ENCODE measurements around the gene FRZB. TPM values are rescaled to one million over a fixed set of nuclear protein-coding genes. Genes with fewer than 3 reads are reported as not detected.

The FRZB gene
- total RNA-seq = 0.32 and 0.43 TPM in 2 replicates

DNA sequence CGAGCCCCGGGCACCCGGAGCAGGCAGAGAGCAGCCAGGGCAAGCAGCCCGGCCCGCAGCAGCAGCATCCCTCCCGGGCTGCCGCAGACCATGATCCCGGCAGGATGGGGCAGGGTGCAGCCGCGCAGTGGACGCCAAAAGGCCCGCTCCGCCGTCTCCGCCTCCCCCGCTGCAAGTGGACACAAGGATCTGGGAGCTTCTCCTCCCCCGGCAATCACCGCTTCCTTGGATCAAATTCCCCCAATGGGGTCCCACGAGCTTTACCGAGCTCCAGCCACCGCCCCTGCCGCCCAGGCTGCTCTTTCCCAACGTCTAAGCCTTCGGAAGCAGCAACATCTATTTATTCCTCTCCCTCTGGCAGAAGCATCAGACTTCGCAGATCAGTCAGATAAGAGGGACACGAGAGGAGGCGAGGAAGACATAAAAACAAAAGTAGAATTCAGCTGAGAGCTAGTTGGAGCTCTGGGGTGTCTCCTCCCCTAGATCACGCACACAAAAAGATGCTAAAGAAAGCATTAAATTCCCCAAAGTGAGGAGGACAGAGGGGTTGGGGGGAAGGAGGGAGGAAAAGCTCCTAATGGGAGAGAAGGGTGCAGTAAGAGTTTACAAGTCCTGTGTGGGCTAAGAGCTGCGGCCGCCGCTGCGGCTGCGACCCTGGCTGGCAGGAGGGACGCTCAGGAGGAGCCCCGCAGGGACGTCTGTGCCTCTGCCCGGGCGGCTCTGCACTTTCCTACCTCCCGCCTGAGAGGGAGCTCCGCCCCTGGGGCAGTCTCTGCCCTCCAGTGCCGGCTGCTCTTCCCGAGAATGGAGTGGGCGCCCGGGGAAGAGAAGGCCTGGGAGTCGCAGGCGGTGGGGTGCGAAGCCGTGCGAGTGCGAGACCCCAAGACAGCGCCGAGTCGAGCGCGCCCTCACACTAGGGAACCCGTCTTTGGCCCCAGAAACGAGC lies at the start of gene FRZB:
Gene FRZB (minus strand): TSS at position 177 of the 946 bp plus-strand sequence. CDS start 85 bp downstream, at position 92.
- peak within 1 kb of the TSS; percentile 64 for H3K4me3 ChIP-seq (ENCODE audit: low read depth, low read length)
- DNase-seq (ENCODE audit: low read depth) = peak; percentile 88
- TF ChIP-seq, protein P1, sequence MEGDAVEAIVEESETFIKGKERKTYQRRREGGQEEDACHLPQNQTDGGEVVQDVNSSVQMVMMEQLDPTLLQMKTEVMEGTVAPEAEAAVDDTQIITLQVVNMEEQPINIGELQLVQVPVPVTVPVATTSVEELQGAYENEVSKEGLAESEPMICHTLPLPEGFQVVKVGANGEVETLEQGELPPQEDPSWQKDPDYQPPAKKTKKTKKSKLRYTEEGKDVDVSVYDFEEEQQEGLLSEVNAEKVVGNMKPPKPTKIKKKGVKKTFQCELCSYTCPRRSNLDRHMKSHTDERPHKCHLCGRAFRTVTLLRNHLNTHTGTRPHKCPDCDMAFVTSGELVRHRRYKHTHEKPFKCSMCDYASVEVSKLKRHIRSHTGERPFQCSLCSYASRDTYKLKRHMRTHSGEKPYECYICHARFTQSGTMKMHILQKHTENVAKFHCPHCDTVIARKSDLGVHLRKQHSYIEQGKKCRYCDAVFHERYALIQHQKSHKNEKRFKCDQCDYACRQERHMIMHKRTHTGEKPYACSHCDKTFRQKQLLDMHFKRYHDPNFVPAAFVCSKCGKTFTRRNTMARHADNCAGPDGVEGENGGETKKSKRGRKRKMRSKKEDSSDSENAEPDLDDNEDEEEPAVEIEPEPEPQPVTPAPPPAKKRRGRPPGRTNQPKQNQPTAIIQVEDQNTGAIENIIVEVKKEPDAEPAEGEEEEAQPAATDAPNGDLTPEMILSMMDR (IDR thresholded peaks at IDR 0.05; ENCODE audit: insufficient read depth, low read depth, low read length) = no peak

DNA sequence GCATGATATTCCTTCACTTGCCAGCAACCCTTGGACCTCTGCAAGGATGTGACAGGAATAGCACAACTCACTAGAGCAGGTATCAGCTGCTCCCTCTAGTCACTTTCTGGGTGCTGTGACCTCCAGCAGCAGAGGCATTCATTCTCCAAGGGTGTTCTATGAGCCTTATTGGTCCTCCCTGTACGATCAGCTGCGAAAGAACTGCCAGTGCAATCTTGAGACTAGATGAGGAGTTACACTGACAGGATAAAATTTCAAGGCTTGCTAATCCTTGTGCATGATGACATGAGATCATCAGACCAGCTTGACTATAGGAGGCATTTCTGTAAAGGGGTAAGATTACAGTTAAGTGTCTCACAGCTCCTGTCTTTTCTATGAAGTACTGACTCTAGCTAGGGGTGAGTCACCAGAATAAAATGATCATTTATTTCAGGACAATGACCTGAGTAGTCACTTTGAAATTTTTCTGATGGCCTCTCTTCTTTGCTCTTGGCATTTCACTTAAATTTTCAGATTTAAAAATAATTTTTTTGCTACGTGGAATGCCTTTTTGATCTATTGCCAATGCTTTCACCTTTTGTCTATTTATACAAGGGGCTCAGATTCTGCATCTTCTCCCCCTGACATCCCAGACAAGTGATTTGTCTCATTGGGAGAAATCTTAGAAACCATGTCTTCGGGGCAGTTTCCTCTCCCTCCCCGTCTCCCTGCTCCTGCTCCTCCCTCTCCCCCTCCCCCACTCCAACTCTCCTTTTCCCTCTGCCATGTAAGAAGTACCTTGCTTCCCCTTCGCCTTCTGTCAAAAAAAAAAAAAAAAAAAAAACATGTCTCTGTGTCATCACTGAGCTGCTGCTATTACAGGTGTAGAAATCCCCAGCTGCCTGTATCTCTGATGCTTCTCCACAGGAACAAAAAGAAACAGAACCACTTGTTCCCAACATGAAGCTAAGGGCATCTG lies 49.2 kb upstream of the FRZB start:
- no peak overlapping the region for H3K4me3 ChIP-seq (ENCODE audit: low read depth, low read length)
- TF ChIP-seq, protein P1 (IDR thresholded peaks at IDR 0.05; ENCODE audit: insufficient read depth, low read depth, low read length) = no peak
- DNase-seq (ENCODE audit: low read depth) = peak; percentile 71

- TF ChIP-seq, protein P1 (IDR thresholded peaks at IDR 0.05; ENCODE audit: insufficient read depth, low read depth, low read length) = no peak
- DNase-seq (ENCODE audit: low read depth) = no peak
- no peak overlapping the region for H3K4me3 ChIP-seq (ENCODE audit: low read depth, low read length)
Measured at GRCh38 chr2:182914852-182915251, 48.4 kb upstream of the FRZB start.

- no peak for DNase-seq (ENCODE audit: low read depth)
- TF ChIP-seq, protein P1 (IDR thresholded peaks at IDR 0.05; ENCODE audit: insufficient read depth, low read depth, low read length) = no peak
- no peak overlapping the region for H3K4me3 ChIP-seq (ENCODE audit: low read depth, low read length)
Measured at GRCh38 chr2:182913064-182913463, 46.6 kb upstream of the FRZB start.

DNA sequence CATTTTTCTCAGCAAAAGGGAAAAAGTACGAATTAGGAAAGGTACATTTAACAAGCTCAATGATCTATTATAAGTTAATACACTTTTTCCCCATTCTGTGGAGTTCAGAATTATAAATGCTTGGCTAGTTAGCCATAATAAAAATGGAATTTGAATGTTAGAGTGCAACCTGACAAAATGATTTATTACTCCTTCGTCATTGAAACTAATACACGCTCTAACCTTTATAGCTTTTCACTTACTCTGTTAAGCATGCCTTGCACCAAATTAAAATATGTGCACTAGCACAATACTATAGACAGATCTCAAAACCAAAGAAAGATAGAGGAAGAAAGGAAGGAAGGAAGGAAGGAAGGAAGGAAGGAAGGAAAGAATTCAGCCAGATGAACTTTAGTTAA lies 46.1 kb upstream of the FRZB start:
- TF ChIP-seq, protein P1 (IDR thresholded peaks at IDR 0.05; ENCODE audit: insufficient read depth, low read depth, low read length) = no peak
- no peak overlapping the region for H3K4me3 ChIP-seq (ENCODE audit: low read depth, low read length)
- DNase-seq (ENCODE audit: low read depth) = peak; percentile 29

DNA sequence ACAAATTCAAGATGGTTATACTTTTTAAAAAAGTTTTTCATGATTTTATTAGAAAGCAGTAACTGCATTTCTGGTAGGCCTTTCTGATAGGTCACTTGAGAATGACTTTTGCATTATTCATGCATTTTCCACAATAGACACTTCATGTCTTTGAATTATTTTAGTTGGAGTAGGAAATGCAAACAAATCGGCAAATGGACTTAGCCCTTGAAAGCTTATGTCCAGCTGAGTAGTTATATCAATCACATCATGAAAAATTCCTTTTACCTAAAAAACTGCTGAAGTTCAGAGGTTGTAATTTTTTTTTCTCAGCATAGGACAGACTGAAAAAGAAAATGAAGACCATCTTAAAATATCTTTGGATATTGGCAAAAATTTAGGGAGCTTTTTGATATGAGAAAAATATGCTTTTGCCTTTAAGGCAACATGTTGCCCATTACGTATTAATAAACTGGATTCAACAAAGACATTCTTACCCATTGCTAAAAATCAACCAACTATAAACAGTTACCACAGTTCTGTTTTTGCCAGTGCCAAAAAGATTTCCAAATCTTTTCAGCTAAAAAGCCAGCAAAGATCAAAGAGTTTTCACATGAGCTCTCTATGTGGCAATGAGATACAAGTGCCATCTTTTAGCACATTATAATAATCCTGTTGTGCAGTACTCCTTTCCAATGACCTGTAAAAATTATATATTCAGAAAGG lies 45.5 kb upstream of the FRZB start:
- no peak overlapping the region for H3K4me3 ChIP-seq (ENCODE audit: low read depth, low read length)
- DNase-seq (ENCODE audit: low read depth) = no peak
- TF ChIP-seq, protein P1 (IDR thresholded peaks at IDR 0.05; ENCODE audit: insufficient read depth, low read depth, low read length) = no peak
